ENCODE results near the gene POC1A. TPM values are rescaled to one million over a fixed set of nuclear protein-coding genes. Genes with fewer than 3 reads are reported as not detected.

The POC1A gene
- total RNA-seq, 2 experiments from 2014 or later: 21.2 to 23.5 TPM

- TF ChIP-seq CTCF (IDR thresholded peaks at IDR 0.05): no peak
- POLR2A ChIA-PET: no interaction called here
- no peak for ATAC-seq
- H3K27me3 Mint-ChIP-seq: no peaks in the 10 kb centered on the region
- peaks cover 9% of the 10 kb centered on the region for H3K4me1 Mint-ChIP-seq (ENCODE audit: low read depth)
- CTCF ChIA-PET: no interaction called here
- DNase-seq: no peak
- no peaks in the 10 kb centered on the region for H3K9me3 Mint-ChIP-seq
- H3K36me3 Mint-ChIP-seq (ENCODE audit: low read depth): no peaks in the 10 kb centered on the region
- H3K4me3 Mint-ChIP-seq: no peak overlapping the region
- no peak overlapping the region for H3K27ac Mint-ChIP-seq
- intact Hi-C loops (cut with micrococcal nuclease): no loop called here
Measured at GRCh38 chr3:52080830-52081719, 73.1 kb downstream of the POC1A start.

- Mint-ChIP-seq H3K27ac (no peak overlapping the region), H3K4me3 (no peak overlapping the region), H3K4me1 (ENCODE audit: low read depth) (no peaks in the 10 kb centered on the region), H3K9me3 (no peaks in the 10 kb centered on the region), H3K27me3 (no peaks in the 10 kb centered on the region), H3K36me3 (ENCODE audit: low read depth) (no peaks in the 10 kb centered on the region)
- POLR2A ChIA-PET: no interaction called here
- TF ChIP-seq CTCF (IDR thresholded peaks at IDR 0.05): no peak
- CTCF ChIA-PET: no interaction called here
- intact Hi-C loops (cut with micrococcal nuclease): no loop called here
- DNase-seq (no peak), ATAC-seq (no peak)
Measured at GRCh38 chr3:52079958-52080357, 74.3 kb downstream of the POC1A start.

- Mint-ChIP-seq H3K27me3 (no peaks in the 10 kb centered on the region), H3K9me3 (no peaks in the 10 kb centered on the region), H3K36me3 (ENCODE audit: low read depth) (no peaks in the 10 kb centered on the region), H3K4me3 (no peak overlapping the region), H3K27ac (no peak overlapping the region), H3K4me1 (ENCODE audit: low read depth) (no peaks in the 10 kb centered on the region)
- ChIA-PET POLR2A (no interaction called here), CTCF (no interaction called here)
- intact Hi-C loops (cut with micrococcal nuclease): no loop called here
- no peak for TF ChIP-seq CTCF (IDR thresholded peaks at IDR 0.05)
- ATAC-seq (no peak), DNase-seq (no peak)
Measured at GRCh38 chr3:52078781-52079560, 75.3 kb downstream of the POC1A start.

- ATAC-seq (no peak), DNase-seq (no peak)
- ChIA-PET CTCF (no interaction called here), POLR2A (no interaction called here)
- Mint-ChIP-seq H3K27ac (no peak overlapping the region), H3K9me3 (no peaks in the 10 kb centered on the region), H3K36me3 (ENCODE audit: low read depth) (no peaks in the 10 kb centered on the region), H3K4me1 (ENCODE audit: low read depth) (no peaks in the 10 kb centered on the region), H3K4me3 (no peak overlapping the region), H3K27me3 (no peaks in the 10 kb centered on the region)
- no peak for TF ChIP-seq CTCF (IDR thresholded peaks at IDR 0.05)
- intact Hi-C loops (cut with micrococcal nuclease): no loop called here
Measured at GRCh38 chr3:52077925-52078324, 76.3 kb downstream of the POC1A start.
